GM23338 (cell line): ENCODE data around the gene CTCFL. TPM values are rescaled to one million over a fixed set of nuclear protein-coding genes. Genes with fewer than 3 reads are reported as not detected.

Experiments used
- ATAC-seq: fragments of 200-7000 bp; cut with Tn5 transposase; 3 replicates; pipeline ENCODE4 v1.9.1; 2020
- DNase-seq: peaks from one replicate; pipeline ENCODE4 v3.0.0-alpha.2; 2015; ENCODE audit warnings: low spot score
- H2AFZ ChIP-seq: fragments of 200-600 bp; sonication (generic); 2 replicates; pipeline ENCODE4 v1.8.0; 2016; ENCODE audit warnings: antibody characterized with exemption, mild to moderate bottlenecking, moderate library complexity
- H3F3A ChIP-seq: fragments of 200-600 bp; sonication (generic); replicated peaks from 2 replicates; pipeline ENCODE4 v1.8.0; 2017; ENCODE audit warnings: antibody characterized with exemption, mixed run types, low read depth
- H3K27ac ChIP-seq: fragments of 200-600 bp; sonication (generic); 2 replicates; pipeline ENCODE4 v1.6.1; 2016; ENCODE audit warnings: low read depth
- H3K27me3 ChIP-seq: fragments of 200-600 bp; sonication (generic); 2 replicates; pipeline ENCODE4 v1.8.0; 2016; ENCODE audit warnings: mild to moderate bottlenecking, mixed run types, moderate library complexity; ENCODE audit not compliant: insufficient read depth
- H3K36me3 ChIP-seq: fragments of 200-600 bp; sonication (generic); 2 replicates; pipeline ENCODE4 v1.8.0; 2016; ENCODE audit warnings: mild to moderate bottlenecking; ENCODE audit not compliant: insufficient read depth
- H3K4me1 ChIP-seq: fragments of 200-600 bp; sonication (generic); 2 replicates; pipeline ENCODE4 v1.8.0; 2016; ENCODE audit warnings: mild to moderate bottlenecking, moderate library complexity; ENCODE audit not compliant: insufficient read depth
- H3K4me2 ChIP-seq: fragments of 200-600 bp; sonication (generic); 2 replicates; pipeline ENCODE4 v1.7.1; 2017; ENCODE audit warnings: mixed run types
- H3K4me3 ChIP-seq: fragments of 200-600 bp; sonication (generic); 2 replicates; pipeline ENCODE4 v1.6.1; 2016; ENCODE audit warnings: mixed run types
- H3K79me2 ChIP-seq: fragments of 200-600 bp; sonication (generic); replicated peaks from 2 replicates; pipeline ENCODE4 v1.8.0; 2017; ENCODE audit warnings: mild to moderate bottlenecking; ENCODE audit not compliant: insufficient read depth
- H3K9me2 ChIP-seq: fragments of 200-600 bp; sonication (generic); 2 replicates; pipeline ENCODE4 v1.8.0; 2017; ENCODE audit not compliant: insufficient read depth
- H4K20me1 ChIP-seq: fragments of 200-600 bp; sonication (generic); replicated peaks from 2 replicates; pipeline ENCODE4 v1.8.0; 2017; ENCODE audit warnings: mild to moderate bottlenecking; ENCODE audit not compliant: insufficient read depth
- H3K27ac Mint-ChIP-seq: 2 replicates; pipeline ENCODE4 v1.8.0; 2020; ENCODE audit warnings: inconsistent platforms, mild to moderate bottlenecking, moderate library complexity, mixed read lengths
- H3K27me3 Mint-ChIP-seq: 3 replicates; pipeline ENCODE4 v1.8.0; 2022; ENCODE audit warnings: low read depth, mild to moderate bottlenecking, moderate library complexity, mixed read lengths, inconsistent platforms; ENCODE audit not compliant: insufficient read depth, poor library complexity
- H3K36me3 Mint-ChIP-seq: 3 replicates; pipeline ENCODE4 v1.8.0; 2021; ENCODE audit warnings: low read depth, mild to moderate bottlenecking, inconsistent platforms, moderate library complexity, mixed read lengths
- H3K4me1 Mint-ChIP-seq: 3 replicates; pipeline ENCODE4 v1.8.0; 2020; ENCODE audit warnings: mild to moderate bottlenecking, inconsistent platforms, mixed read lengths
- H3K4me3 Mint-ChIP-seq: 3 replicates; pipeline ENCODE4 v1.8.0; 2021; ENCODE audit warnings: moderate library complexity, mild to moderate bottlenecking, inconsistent platforms, mixed read lengths
- H3K9me3 Mint-ChIP-seq: 3 replicates; pipeline ENCODE4 v1.8.0; 2020; ENCODE audit warnings: moderate library complexity, mild to moderate bottlenecking, inconsistent platforms, mixed read lengths
- CREB1 ChIP-seq: fragments of 250-450 bp; sonication (Bioruptor Pico); IDR thresholded peaks from 2 replicates; pipeline ENCODE4 v1.5.0; 2020; ENCODE audit warnings: low read depth, mild to moderate bottlenecking, moderate library complexity
- EZH2 ChIP-seq: fragments of 200-600 bp; sonication (generic); IDR thresholded peaks from one replicate; pipeline ENCODE4 v1.8.0; 2017; ENCODE audit warnings: antibody characterized with exemption, mild to moderate bottlenecking, low read depth; ENCODE audit not compliant: unreplicated experiment
- EZH2phosphoT487 ChIP-seq: fragments of 200-600 bp; sonication (generic); IDR thresholded peaks from one replicate; pipeline ENCODE4 v1.8.1; 2018; ENCODE audit warnings: antibody characterized with exemption; ENCODE audit not compliant: unreplicated experiment
- JUNB ChIP-seq: IDR thresholded peaks from one replicate; pipeline ENCODE4 v1.6.1; 2016; ENCODE audit warnings: antibody characterized with exemption; ENCODE audit not compliant: unreplicated experiment
- NANOG ChIP-seq: IDR thresholded peaks from 2 replicates; pipeline ENCODE4 v1.6.1; 2016; ENCODE audit warnings: antibody characterized with exemption, borderline replicate concordance
- POLR2AphosphoS5 ChIP-seq: IDR thresholded peaks from 2 replicates; pipeline ENCODE4 v1.6.1; 2016; ENCODE audit warnings: antibody characterized with exemption, low read depth
- STAT1 ChIP-seq: IDR thresholded peaks from one replicate; pipeline ENCODE4 v1.6.1; 2016; ENCODE audit warnings: antibody characterized with exemption; ENCODE audit not compliant: unreplicated experiment
- ZNF114 ChIP-seq: fragments of 250-450 bp; sonication (Bioruptor Pico); IDR thresholded peaks from 2 replicates; pipeline ENCODE4 v1.5.0; 2020; ENCODE audit warnings: mild to moderate bottlenecking, moderate library complexity
- ZNF331 ChIP-seq: fragments of 250-450 bp; sonication (Bioruptor Pico); IDR thresholded peaks from 2 replicates; pipeline ENCODE4 v1.5.0; 2020; ENCODE audit warnings: low read depth, mild to moderate bottlenecking, moderate library complexity
- ZNF462 ChIP-seq: fragments of 250-450 bp; sonication (Bioruptor Pico); IDR thresholded peaks from 2 replicates; pipeline ENCODE4 v1.5.0; 2020; ENCODE audit warnings: mild to moderate bottlenecking, moderate library complexity
- polyA plus RNA-seq: library from polyadenylated mRNA; unstranded; fragments of >200 nt; fragmentation: Nextera tagmentation; extraction: Ambion mirVana; gene quantifications from 2 replicates; pipeline ENCODE4 v1.2.1, GENCODE V29; 2016
- total RNA-seq: library from RNA; depleted of rRNA; stranded (reverse); fragments of >200 nt; shearing (Covaris generic); gene quantifications from 2 replicates; pipeline ENCODE4 v1.2.3, GENCODE V29; 2014
- TF ChIP-seq, protein P1 (sequence below): IDR thresholded peaks from 2 replicates; pipeline ENCODE4 v1.6.1; 2016; ENCODE audit warnings: antibody characterized with exemption
- TF ChIP-seq, protein P2 (sequence below): IDR thresholded peaks from one replicate; pipeline ENCODE4 v1.6.1; 2018; ENCODE audit warnings: antibody characterized with exemption; ENCODE audit not compliant: unreplicated experiment
- TF ChIP-seq, protein P3 (sequence below), 2 experiments: fragments of 200-600 bp in 1 of 2; sonication (generic) in 1 of 2; conservative IDR thresholded peaks; 2 replicates each; pipeline versions ENCODE4 v1.5.1 to v1.6.1; 2016 to 2017; ENCODE audit warnings: antibody characterized with exemption in 2 of 2, low read depth in 2 of 2, mild to moderate bottlenecking in 2 of 2, moderate library complexity in 1 of 2

The CTCFL gene
- total and polyA plus RNA-seq, 2 experiments from 2014 or later: 0.55 to 1.4 TPM

DNA sequence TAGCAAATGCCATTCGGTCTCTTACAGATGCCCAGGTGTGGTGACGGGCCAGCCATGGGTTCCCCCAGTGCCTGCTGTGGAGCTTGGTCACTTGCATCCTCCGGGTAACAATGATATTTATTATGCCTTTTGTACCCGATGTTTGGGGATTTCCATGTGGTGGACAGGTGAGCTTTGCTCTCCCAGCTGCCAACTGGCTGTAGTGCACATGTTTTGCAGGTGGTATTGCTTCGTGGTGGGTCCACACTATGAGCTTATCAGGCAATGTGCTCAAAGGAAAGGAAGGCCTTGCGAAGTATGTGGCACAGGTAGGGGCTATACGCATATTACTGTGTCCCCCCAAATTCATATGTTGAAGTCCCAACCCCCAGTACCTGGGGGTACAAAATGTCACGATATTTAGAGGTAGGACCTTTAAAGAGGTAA, 4.2 kb upstream of the CTCFL start:
- peaks cover under 1% of the 10 kb centered on the region; the same call in 2 of the 3 replicates for H3K4me1 Mint-ChIP-seq
- ATAC-seq: no peak
- H3K4me3 Mint-ChIP-seq: no peak overlapping the region
- H3K4me3 ChIP-seq: no peak overlapping the region
- peaks cover 13% of the 10 kb centered on the region for H3K9me3 Mint-ChIP-seq
- H3K36me3 Mint-ChIP-seq: no peaks in the 10 kb centered on the region; the same call in 2 of the 3 replicates
- no peak overlapping the region for H3K4me2 ChIP-seq
- H3K9me2 ChIP-seq: no peaks in the 10 kb centered on the region
- H3K27me3 ChIP-seq: no peaks in the 10 kb centered on the region
- H3K27ac Mint-ChIP-seq: no peak overlapping the region
- H3K36me3 ChIP-seq: no peaks in the 10 kb centered on the region
- H3K27ac ChIP-seq: no peak overlapping the region
- H2AFZ ChIP-seq: no peak overlapping the region
- TF ChIP-seq EZH2: no peak
- TF ChIP-seq, protein P1, sequence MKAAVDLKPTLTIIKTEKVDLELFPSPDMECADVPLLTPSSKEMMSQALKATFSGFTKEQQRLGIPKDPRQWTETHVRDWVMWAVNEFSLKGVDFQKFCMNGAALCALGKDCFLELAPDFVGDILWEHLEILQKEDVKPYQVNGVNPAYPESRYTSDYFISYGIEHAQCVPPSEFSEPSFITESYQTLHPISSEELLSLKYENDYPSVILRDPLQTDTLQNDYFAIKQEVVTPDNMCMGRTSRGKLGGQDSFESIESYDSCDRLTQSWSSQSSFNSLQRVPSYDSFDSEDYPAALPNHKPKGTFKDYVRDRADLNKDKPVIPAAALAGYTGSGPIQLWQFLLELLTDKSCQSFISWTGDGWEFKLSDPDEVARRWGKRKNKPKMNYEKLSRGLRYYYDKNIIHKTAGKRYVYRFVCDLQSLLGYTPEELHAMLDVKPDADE: no peak
- no peak for TF ChIP-seq ZNF114 (CRISPR knock-in tag)
- TF ChIP-seq, protein P2, sequence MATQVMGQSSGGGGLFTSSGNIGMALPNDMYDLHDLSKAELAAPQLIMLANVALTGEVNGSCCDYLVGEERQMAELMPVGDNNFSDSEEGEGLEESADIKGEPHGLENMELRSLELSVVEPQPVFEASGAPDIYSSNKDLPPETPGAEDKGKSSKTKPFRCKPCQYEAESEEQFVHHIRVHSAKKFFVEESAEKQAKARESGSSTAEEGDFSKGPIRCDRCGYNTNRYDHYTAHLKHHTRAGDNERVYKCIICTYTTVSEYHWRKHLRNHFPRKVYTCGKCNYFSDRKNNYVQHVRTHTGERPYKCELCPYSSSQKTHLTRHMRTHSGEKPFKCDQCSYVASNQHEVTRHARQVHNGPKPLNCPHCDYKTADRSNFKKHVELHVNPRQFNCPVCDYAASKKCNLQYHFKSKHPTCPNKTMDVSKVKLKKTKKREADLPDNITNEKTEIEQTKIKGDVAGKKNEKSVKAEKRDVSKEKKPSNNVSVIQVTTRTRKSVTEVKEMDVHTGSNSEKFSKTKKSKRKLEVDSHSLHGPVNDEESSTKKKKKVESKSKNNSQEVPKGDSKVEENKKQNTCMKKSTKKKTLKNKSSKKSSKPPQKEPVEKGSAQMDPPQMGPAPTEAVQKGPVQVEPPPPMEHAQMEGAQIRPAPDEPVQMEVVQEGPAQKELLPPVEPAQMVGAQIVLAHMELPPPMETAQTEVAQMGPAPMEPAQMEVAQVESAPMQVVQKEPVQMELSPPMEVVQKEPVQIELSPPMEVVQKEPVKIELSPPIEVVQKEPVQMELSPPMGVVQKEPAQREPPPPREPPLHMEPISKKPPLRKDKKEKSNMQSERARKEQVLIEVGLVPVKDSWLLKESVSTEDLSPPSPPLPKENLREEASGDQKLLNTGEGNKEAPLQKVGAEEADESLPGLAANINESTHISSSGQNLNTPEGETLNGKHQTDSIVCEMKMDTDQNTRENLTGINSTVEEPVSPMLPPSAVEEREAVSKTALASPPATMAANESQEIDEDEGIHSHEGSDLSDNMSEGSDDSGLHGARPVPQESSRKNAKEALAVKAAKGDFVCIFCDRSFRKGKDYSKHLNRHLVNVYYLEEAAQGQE: no peak
- TF ChIP-seq NANOG: no peak
- TF ChIP-seq, protein P3, sequence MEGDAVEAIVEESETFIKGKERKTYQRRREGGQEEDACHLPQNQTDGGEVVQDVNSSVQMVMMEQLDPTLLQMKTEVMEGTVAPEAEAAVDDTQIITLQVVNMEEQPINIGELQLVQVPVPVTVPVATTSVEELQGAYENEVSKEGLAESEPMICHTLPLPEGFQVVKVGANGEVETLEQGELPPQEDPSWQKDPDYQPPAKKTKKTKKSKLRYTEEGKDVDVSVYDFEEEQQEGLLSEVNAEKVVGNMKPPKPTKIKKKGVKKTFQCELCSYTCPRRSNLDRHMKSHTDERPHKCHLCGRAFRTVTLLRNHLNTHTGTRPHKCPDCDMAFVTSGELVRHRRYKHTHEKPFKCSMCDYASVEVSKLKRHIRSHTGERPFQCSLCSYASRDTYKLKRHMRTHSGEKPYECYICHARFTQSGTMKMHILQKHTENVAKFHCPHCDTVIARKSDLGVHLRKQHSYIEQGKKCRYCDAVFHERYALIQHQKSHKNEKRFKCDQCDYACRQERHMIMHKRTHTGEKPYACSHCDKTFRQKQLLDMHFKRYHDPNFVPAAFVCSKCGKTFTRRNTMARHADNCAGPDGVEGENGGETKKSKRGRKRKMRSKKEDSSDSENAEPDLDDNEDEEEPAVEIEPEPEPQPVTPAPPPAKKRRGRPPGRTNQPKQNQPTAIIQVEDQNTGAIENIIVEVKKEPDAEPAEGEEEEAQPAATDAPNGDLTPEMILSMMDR (conservative IDR thresholded peaks at IDR 0.05; ENCODE audit: low read depth in 2 of 2): no peak
- TF ChIP-seq CREB1 (CRISPR knock-in tag): no peak
- TF ChIP-seq STAT1: no peak
- no peak for TF ChIP-seq ZNF331
- TF ChIP-seq POLR2AphosphoS5: no peak
- TF ChIP-seq ZNF462 (CRISPR knock-in tag): no peak
- TF ChIP-seq JUNB: no peak
- no peak for TF ChIP-seq EZH2phosphoT487
- no peak for DNase-seq
- no peaks in the 10 kb centered on the region for H3K4me1 ChIP-seq
- no peaks in the 10 kb centered on the region for H4K20me1 ChIP-seq
- no peaks in the 10 kb centered on the region for H3K79me2 ChIP-seq
- H3K27me3 Mint-ChIP-seq: peaks cover 2% of the 10 kb centered on the region
- H3F3A ChIP-seq: no peaks in the 10 kb centered on the region
